Glutamatergic neuron (in vitro differentiated cells): Measurements from ENCODE around the gene FBXO21. TPM values are rescaled to one million over a fixed set of nuclear protein-coding genes. Genes with fewer than 3 reads are reported as not detected.

ENCODE experiments used
- DNase-seq: peaks from one replicate; pipeline ENCODE4 v3.0.0; 2022
- H3K27ac Mint-ChIP-seq: one replicate; pipeline ENCODE4 v1.8.0; 2020; ENCODE audit warnings: mild to moderate bottlenecking, mixed read lengths, inconsistent platforms; ENCODE audit not compliant: unreplicated experiment
- H3K27me3 Mint-ChIP-seq: one replicate; pipeline ENCODE4 v1.8.0; 2020; ENCODE audit warnings: mild to moderate bottlenecking, moderate library complexity, mixed read lengths, inconsistent platforms; ENCODE audit not compliant: unreplicated experiment
- H3K36me3 Mint-ChIP-seq: one replicate; pipeline ENCODE4 v1.8.0; 2020; ENCODE audit warnings: mild to moderate bottlenecking, mixed read lengths, inconsistent platforms; ENCODE audit not compliant: unreplicated experiment
- H3K4me1 Mint-ChIP-seq: one replicate; pipeline ENCODE4 v1.8.0; 2020; ENCODE audit warnings: mild to moderate bottlenecking, low read depth, mixed read lengths, inconsistent platforms; ENCODE audit not compliant: unreplicated experiment
- H3K4me3 Mint-ChIP-seq: one replicate; pipeline ENCODE4 v1.8.0; 2020; ENCODE audit warnings: mild to moderate bottlenecking, mixed read lengths, inconsistent platforms; ENCODE audit not compliant: unreplicated experiment
- H3K9me3 Mint-ChIP-seq: one replicate; pipeline ENCODE4 v1.8.0; 2020; ENCODE audit warnings: mild to moderate bottlenecking, moderate library complexity, mixed read lengths, inconsistent platforms; ENCODE audit not compliant: unreplicated experiment
- total RNA-seq: library from RNA; stranded (reverse); fragmentation: NEBNext Ultra II Directional; extraction: Animal tissue kit (Norgen Biotek cat#: 25700); gene quantifications from one replicate; pipeline ENCODE4 v1.2.1, GENCODE V29; 2021; ENCODE audit not compliant: unreplicated experiment
- TF ChIP-seq, protein P1 (sequence below): fragments of 200-600 bp; sonication (generic); IDR thresholded peaks from one replicate; pipeline ENCODE4 v1.5.0; 2021; ENCODE audit not compliant: partially characterized antibody, unreplicated experiment

Gene FBXO21
- total RNA-seq, 1 donor from 2014 or later = 52.7 TPM

DNA sequence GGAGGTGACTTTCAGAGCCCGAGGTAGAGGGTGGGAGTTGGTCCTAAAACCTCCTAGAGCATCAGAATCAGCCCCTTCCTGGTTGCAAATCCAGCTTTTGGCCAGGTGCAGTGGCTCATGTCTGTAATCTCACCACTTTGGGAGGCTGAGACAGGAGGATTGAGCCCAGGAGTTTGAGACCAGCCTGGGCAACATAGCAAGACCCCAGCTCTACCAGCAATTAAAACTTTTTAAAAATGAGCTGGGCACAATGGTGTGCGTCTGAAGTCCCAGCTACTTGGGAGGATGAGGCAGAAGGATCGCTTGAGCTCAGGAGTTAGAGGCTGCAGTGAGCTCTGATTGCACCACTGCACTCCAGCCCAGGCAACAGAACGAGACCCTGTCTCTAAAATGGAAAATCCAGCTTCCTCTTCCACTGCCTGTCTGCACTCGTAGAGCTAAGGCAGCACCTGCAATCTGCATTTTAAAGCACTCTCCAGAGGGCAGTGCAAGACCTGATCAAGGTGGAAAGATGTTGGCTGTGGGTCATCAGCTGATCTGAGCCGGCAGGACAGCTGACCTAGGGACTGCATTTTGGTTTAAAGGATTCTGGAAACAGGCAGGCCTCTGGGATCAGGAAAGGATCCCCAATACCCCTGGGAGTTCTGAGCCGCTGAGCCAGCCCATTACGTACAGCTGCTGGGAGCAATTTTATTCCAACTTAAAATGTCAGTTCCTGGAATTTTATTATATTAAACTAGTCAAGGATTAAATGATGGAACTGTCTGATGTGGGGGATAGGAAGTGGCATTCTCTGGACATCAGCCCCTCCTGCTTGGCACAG lies 89.2 kb downstream of the FBXO21 start:
- Mint-ChIP-seq H3K9me3 (peaks cover 5% of the 10 kb centered on the region), H3K36me3 (no peaks in the 10 kb centered on the region), H3K27ac (no peak overlapping the region), H3K27me3 (peaks cover 11% of the 10 kb centered on the region), H3K4me3 (no peak overlapping the region), H3K4me1 (peaks cover 3% of the 10 kb centered on the region)
- peak; percentile 17 for DNase-seq
- TF ChIP-seq, protein P1, sequence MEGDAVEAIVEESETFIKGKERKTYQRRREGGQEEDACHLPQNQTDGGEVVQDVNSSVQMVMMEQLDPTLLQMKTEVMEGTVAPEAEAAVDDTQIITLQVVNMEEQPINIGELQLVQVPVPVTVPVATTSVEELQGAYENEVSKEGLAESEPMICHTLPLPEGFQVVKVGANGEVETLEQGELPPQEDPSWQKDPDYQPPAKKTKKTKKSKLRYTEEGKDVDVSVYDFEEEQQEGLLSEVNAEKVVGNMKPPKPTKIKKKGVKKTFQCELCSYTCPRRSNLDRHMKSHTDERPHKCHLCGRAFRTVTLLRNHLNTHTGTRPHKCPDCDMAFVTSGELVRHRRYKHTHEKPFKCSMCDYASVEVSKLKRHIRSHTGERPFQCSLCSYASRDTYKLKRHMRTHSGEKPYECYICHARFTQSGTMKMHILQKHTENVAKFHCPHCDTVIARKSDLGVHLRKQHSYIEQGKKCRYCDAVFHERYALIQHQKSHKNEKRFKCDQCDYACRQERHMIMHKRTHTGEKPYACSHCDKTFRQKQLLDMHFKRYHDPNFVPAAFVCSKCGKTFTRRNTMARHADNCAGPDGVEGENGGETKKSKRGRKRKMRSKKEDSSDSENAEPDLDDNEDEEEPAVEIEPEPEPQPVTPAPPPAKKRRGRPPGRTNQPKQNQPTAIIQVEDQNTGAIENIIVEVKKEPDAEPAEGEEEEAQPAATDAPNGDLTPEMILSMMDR = no peak

DNA sequence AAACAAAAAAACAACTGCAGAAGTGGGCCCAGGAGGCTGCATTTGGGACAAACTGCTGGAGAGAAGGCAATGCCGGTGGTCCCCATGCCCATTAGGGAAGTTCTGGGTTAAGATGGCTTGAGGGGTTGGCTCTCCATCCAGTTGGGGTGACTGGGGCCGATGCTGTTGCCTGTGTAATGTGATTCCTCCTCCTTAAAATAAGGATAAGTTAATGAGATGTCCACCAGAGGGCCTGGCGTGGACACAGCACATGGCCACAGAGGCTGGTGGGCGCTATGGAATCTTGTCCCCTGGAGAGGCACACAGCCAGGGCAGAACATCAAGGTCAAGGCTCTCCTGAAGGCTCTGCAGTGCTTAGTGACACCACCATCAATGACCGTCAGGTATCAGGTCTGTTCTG lies 90.0 kb downstream of the FBXO21 start:
- H3K4me3 Mint-ChIP-seq = no peak overlapping the region
- H3K27ac Mint-ChIP-seq = no peak overlapping the region
- peaks cover 11% of the 10 kb centered on the region for H3K27me3 Mint-ChIP-seq
- TF ChIP-seq, protein P1 = no peak
- H3K4me1 Mint-ChIP-seq = peaks cover 3% of the 10 kb centered on the region
- peak; percentile 27 for DNase-seq
- peaks cover 5% of the 10 kb centered on the region for H3K9me3 Mint-ChIP-seq
- H3K36me3 Mint-ChIP-seq = no peaks in the 10 kb centered on the region

DNA sequence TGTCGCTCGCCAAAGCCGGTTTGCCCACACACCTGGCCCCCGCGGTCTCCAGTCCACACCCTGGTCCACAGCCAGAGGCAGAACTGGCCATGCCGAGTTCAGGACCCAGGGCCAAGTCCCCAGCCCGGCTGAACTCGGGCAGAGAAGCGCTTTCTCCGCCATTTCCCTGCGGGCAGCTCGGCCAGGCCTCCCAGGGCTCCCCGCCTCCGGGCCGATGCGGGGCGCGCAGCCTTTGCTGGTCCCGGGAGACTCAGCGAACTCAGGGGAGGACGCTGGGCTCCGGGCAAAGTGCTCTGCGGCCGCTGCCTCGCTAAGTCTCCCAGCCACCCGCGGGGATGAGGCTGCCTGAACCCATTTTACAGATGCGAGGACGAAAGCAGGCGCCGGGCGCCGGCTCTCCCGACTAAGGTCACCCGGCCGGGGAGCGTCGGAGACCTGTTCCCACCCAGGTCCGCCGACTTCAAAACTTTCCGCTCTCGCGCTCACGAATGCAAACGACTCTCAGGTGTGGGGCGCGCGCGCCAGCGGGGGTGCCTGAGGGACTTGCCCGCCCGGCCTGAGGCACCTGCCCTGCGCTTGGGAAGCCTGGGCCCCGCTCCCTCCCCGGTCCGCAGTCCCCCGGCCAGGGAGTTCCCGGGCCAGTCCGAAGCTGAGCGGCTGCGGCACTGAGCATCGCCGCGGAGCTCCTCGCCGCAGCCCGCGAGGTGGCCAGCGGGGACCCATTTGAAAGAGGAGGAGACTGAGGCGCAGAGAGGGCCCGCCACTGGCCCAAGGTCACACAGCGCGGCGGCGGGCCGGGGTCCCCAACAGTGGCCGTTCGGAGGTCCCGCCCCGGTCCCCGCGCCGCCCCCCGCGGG lies 91.7 kb downstream of the FBXO21 start:
- Mint-ChIP-seq H3K27ac (no peak overlapping the region), H3K4me3 (peak overlapping the region; percentile 76), H3K4me1 (peaks cover 3% of the 10 kb centered on the region), H3K27me3 (peaks cover 11% of the 10 kb centered on the region), H3K9me3 (peaks cover 5% of the 10 kb centered on the region), H3K36me3 (no peaks in the 10 kb centered on the region)
- DNase-seq = peak; percentile 10
- TF ChIP-seq, protein P1 = no peak

DNA sequence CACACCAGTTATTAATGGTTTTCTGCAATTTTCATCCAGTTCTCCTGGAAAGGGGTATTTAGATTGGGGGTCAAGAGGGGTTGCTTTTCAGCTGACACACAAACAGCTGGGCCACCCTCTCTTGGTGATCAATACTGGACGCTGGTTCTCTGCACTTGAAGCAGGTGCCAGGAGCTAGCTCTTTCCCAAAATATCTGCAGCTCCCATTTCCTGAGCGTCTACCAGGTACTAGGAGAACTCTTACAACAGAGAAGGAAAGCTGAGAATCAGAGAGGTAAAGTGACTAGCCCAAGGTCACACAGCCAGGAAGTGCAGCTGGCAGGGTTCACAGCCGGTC lies 92.3 kb downstream of the FBXO21 start:
- Mint-ChIP-seq H3K4me1 (peaks cover 3% of the 10 kb centered on the region), H3K27me3 (peaks cover 11% of the 10 kb centered on the region), H3K9me3 (peaks cover 5% of the 10 kb centered on the region), H3K36me3 (no peaks in the 10 kb centered on the region), H3K27ac (no peak overlapping the region), H3K4me3 (peak overlapping the region; percentile 76)
- TF ChIP-seq, protein P1 = no peak
- no peak for DNase-seq
